AG08396 (cell line): ENCODE results near the gene NHSL2.

ENCODE experiments used
- DNase-seq: peaks from one replicate; pipeline ENCODE4 v3.0.0; 2012; ENCODE audit warnings: low spot score, mixed read lengths

NHSL2 gene

GRCh38 chrX:72110876-72111708 is 200.4 kb downstream of the NHSL2 start:
- no peak for DNase-seq

- DNase-seq, result no peak
Measured at GRCh38 chrX:72113461-72113860, 202.8 kb downstream of the NHSL2 start.

GRCh38 chrX:72114306-72114705 is 203.7 kb downstream of the NHSL2 start:
- DNase-seq, result no peak

- DNase-seq, result no peak
Measured at GRCh38 chrX:72114807-72115206, 204.2 kb downstream of the NHSL2 start.

GRCh38 chrX:72115380-72115779 is 204.7 kb downstream of the NHSL2 start:
- DNase-seq, result no peak

- DNase-seq, result no peak
Measured at GRCh38 chrX:72117636-72118210, 207.1 kb downstream of the NHSL2 start.

GRCh38 chrX:72120837-72121236 is 210.2 kb downstream of the NHSL2 start:
- DNase-seq, result no peak

- peak; percentile 73 for DNase-seq
Measured at GRCh38 chrX:72121383-72121782, 210.7 kb downstream of the NHSL2 start.

GRCh38 chrX:72122621-72123337 is 212.1 kb downstream of the NHSL2 start:
- DNase-seq, result no peak

GRCh38 chrX:72123471-72124185 is 213.0 kb downstream of the NHSL2 start:
- peak; percentile 42 for DNase-seq

- DNase-seq, result no peak
Measured at GRCh38 chrX:72124540-72125201, 214.0 kb downstream of the NHSL2 start.

GRCh38 chrX:72125331-72126047 is 214.8 kb downstream of the NHSL2 start:
- no peak for DNase-seq

GRCh38 chrX:72126048-72126415 is 215.4 kb downstream of the NHSL2 start:
- no peak for DNase-seq

GRCh38 chrX:72126539-72127140 is 216.0 kb downstream of the NHSL2 start:
- peak; percentile 88 for DNase-seq

GRCh38 chrX:72127332-72127731 is 216.7 kb downstream of the NHSL2 start:
- DNase-seq, result no peak

GRCh38 chrX:72128183-72128834 is 217.7 kb downstream of the NHSL2 start:
- DNase-seq, result no peak

- DNase-seq, result peak; percentile 26
Measured at GRCh38 chrX:72128881-72129280, 218.2 kb downstream of the NHSL2 start.

- DNase-seq, result no peak
Measured at GRCh38 chrX:72129661-72130060, 219.0 kb downstream of the NHSL2 start.

- no peak for DNase-seq
Measured at GRCh38 chrX:72130156-72130761, 219.6 kb downstream of the NHSL2 start.

GRCh38 chrX:72130762-72131250 is 220.2 kb downstream of the NHSL2 start:
- DNase-seq, result no peak
